Measurements from ENCODE around the gene F5.

- TF ChIP-seq POLR2AphosphoS5 (IDR thresholded peaks at IDR 0.05; ENCODE audit: low read length): no peak
- TF ChIP-seq CTCF (IDR thresholded peaks at IDR 0.05 in 2 of 3, conservative IDR thresholded peaks at IDR 0.05 in 1 of 3; ENCODE audit: control insufficient read depth in 2 of 3, extremely low read depth in 1 of 3, insufficient read depth in 1 of 3, low read depth in 3 of 3, low read length in 3 of 3): peak; percentile 47 to 68 (median 57); a peak in 4 of 6 replicates
- no peak for TF ChIP-seq YY1 (IDR thresholded peaks at IDR 0.05; ENCODE audit: low read depth, low read length)
- no peak for TF ChIP-seq TCF7 (IDR thresholded peaks at IDR 0.05; ENCODE audit: borderline replicate concordance)
Observed at GRCh38 chr1:169550294-169550693, 36.0 kb downstream of the F5 start.

Data from GM12878 (cell line).